Measurements from ENCODE around the gene PTBP3.

- TF ChIP-seq CTCF (IDR thresholded peaks at IDR 0.05; ENCODE audit: insufficient read depth, low read depth, low read length) (no peak), EZH2 (IDR thresholded peaks at IDR 0.05; ENCODE audit: insufficient read depth, low read length) (no peak)
Measured at GRCh38 chr9:112367465-112367864, 34.0 kb upstream of the PTBP3 start.

Data from astrocyte (in vitro differentiated cells and primary cell).